ENCODE measurements around the gene NPAS2. TPM values are rescaled to one million over a fixed set of nuclear protein-coding genes. Genes with fewer than 3 reads are reported as not detected.
A peak's percentile ranks its signal among the peaks of the same experiment; 100 is the strongest.

NPAS2 gene
- total RNA-seq, 4 donors from 2014 or later, result 63.0 to 134 (median 115) TPM

GRCh38 chr2:100998235-100998573, 178.3 kb downstream of the NPAS2 start:
- DNase-seq, result no peak
- in situ Hi-C loops (cut with MboI; ENCODE audit: low pct_ligation_motif_present in 1 of 4, low pct_unique_long_range_greater_than_20kb in 1 of 4, low sequenced_read_pairs in 3 of 4), result loop anchor here in 2 of 4 donors (10.0 to 25.0 kb wide), 2 partner anchors 386 to 393 kb away; no protein-coding TSS in a partner anchor

DNA sequence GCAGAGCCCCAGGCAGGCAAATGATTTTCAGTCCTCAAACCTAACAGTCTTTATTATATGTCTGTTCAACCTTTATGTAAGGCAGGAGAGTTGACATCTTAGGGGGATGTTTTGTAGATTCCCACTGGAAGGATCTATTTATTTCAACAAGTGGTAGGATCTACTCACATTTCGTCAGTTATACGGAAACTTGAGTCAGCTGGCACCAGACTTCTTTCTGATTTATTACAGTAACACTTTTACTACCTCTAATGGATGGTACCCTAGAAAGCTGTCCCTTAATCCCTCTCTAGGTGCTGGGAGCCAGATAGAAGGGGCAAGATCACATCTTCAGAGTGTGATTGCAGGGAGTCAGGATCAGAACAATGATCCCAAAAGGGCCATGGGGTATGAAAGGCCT, 180.1 kb downstream of the NPAS2 start:
- peaks cover 0 to 13% (median 5%) of the 10 kb centered on the region in 4 donors for H3K36me3 ChIP-seq
- intact Hi-C loops (cut with DNase I; ENCODE audit: low total_unique reads), result no loop called here
- WGBS, 2 donors (ENCODE audit: low coverage in 1 of 2), result 64 to 89% methylated on average over 2 of the region's 2 CpGs
- no peaks in the 10 kb centered on the region for H3K9me3 ChIP-seq
- TF ChIP-seq POLR2AphosphoS5 (IDR thresholded peaks at IDR 0.05) (no peak), POLR2A (IDR thresholded peaks at IDR 0.05) (no peak), EP300 (IDR thresholded peaks at IDR 0.05; ENCODE audit: low read depth) (no peak)
- TF ChIP-seq, protein P1, sequence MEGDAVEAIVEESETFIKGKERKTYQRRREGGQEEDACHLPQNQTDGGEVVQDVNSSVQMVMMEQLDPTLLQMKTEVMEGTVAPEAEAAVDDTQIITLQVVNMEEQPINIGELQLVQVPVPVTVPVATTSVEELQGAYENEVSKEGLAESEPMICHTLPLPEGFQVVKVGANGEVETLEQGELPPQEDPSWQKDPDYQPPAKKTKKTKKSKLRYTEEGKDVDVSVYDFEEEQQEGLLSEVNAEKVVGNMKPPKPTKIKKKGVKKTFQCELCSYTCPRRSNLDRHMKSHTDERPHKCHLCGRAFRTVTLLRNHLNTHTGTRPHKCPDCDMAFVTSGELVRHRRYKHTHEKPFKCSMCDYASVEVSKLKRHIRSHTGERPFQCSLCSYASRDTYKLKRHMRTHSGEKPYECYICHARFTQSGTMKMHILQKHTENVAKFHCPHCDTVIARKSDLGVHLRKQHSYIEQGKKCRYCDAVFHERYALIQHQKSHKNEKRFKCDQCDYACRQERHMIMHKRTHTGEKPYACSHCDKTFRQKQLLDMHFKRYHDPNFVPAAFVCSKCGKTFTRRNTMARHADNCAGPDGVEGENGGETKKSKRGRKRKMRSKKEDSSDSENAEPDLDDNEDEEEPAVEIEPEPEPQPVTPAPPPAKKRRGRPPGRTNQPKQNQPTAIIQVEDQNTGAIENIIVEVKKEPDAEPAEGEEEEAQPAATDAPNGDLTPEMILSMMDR (IDR thresholded peaks at IDR 0.05), result no peak
- no peak overlapping the region for H3K27ac ChIP-seq
- peaks cover 9 to 26% (median 20%) of the 10 kb centered on the region in 4 donors for H3K4me1 ChIP-seq
- H3K4me3 ChIP-seq, result no peak overlapping the region
- no peaks in the 10 kb centered on the region for H3K27me3 ChIP-seq
- DNase-seq, result no peak
- in situ Hi-C loops (cut with MboI; ENCODE audit: low pct_ligation_motif_present in 1 of 4, low pct_unique_long_range_greater_than_20kb in 1 of 4, low sequenced_read_pairs in 3 of 4), result loop anchor here (10.0 to 25.0 kb wide), 3 partner anchors 212 to 395 kb away; no protein-coding TSS in a partner anchor

More at GRCh38 chr2:100998235-100998573, 178.3 kb downstream of the NPAS2 start:
- no peaks in the 10 kb centered on the region for H3K27me3 ChIP-seq
- peaks cover 1 to 10% (median 8%) of the 10 kb centered on the region in 4 donors for H3K4me1 ChIP-seq
- no peaks in the 10 kb centered on the region for H3K9me3 ChIP-seq
- no peak for TF ChIP-seq POLR2A (IDR thresholded peaks at IDR 0.05)
- TF ChIP-seq EP300 (IDR thresholded peaks at IDR 0.05; ENCODE audit: low read depth), result no peak
- TF ChIP-seq, protein P1 (IDR thresholded peaks at IDR 0.05), result no peak
- peak in 1 of 3 donors; percentile 10 for TF ChIP-seq POLR2AphosphoS5 (IDR thresholded peaks at IDR 0.05)
- no peak overlapping the region for H3K4me3 ChIP-seq
- H3K36me3 ChIP-seq, result peaks cover 0 to 4% (median 2%) of the 10 kb centered on the region in 4 donors
- intact Hi-C loops (cut with DNase I; ENCODE audit: low total_unique reads), result no loop called here
- no peak overlapping the region for H3K27ac ChIP-seq
- 64 to 71% methylated on average over 6 of the region's 6 CpGs for WGBS, 2 donors (ENCODE audit: low coverage in 1 of 2)

DNA sequence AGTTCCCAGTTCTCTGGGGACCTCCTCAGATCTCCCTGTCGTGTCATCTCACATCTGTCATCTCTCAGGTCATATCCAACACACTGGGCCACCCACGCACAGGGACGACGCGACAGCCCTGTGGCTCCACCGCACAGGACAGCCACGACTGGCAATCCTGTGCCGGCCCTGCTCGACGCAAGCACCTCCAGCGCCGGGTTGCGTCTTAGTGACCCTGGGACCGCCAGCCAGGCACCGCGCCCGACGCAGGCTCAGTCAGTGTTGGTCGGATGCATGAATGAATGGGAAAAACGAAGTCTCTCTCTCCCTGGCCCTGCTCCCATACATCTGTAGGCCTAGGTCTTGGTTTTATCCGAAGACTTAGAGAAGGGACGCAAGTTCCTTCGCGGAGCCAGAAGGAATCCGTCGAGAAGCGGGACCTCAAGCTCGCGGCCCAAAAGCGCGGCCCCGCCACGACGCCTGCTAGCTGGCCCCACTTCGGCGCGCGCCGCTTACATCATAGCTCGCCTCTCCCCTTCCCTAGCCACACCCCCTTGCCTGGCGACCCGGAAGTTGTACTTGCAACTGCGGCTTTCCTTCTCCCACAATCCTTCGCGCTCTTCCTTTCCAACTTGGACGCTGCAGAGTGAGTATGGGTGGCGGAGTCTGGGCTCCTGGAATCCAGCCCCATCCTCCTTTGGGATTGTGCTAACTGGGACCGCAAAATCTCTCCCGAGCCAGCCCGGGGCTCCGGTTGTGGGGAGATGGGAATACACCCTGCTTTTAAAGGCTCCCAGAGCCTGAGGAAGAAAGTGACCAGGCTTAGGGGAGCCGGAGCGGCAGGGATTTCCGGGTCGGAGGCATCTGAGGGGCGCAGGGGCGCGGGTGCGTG, 182.0 kb downstream of the NPAS2 start, which contains the start of gene RPL31:
Gene RPL31 (plus strand): TSS at position 599 of the 871 bp plus-strand sequence. CDS start 413 bp downstream, outside the sequence.
- H3K4me1 ChIP-seq, result peaks cover 9 to 34% (median 20%) of the 10 kb centered on the region in 4 donors
- peak; percentile 98 for DNase-seq
- TF ChIP-seq EP300 (IDR thresholded peaks at IDR 0.05; ENCODE audit: low read depth), result no peak
- TF ChIP-seq POLR2A (IDR thresholded peaks at IDR 0.05), result peak; percentile 91
- peak; percentile 92 to 97 (median 94) for TF ChIP-seq POLR2AphosphoS5 (IDR thresholded peaks at IDR 0.05)
- TF ChIP-seq, protein P1 (IDR thresholded peaks at IDR 0.05), result no peak
- 0 to 11% methylated on average over 17 to 57 of the region's 59 CpGs for WGBS, 2 donors (ENCODE audit: low coverage in 1 of 2)
- H3K36me3 ChIP-seq, result peaks cover 0 to 30% (median 14%) of the 10 kb centered on the region in 4 donors
- no peaks in the 10 kb centered on the region for H3K9me3 ChIP-seq
- H3K27ac ChIP-seq, result peak within 1 kb of the TSS; percentile 87 to 89 (median 89)
- H3K27me3 ChIP-seq, result no peaks in the 10 kb centered on the region
- intact Hi-C loops (cut with DNase I; ENCODE audit: low total_unique reads) (no loop called here), in situ Hi-C loops (cut with MboI; ENCODE audit: low pct_ligation_motif_present in 1 of 4, low pct_unique_long_range_greater_than_20kb in 1 of 4, low sequenced_read_pairs in 3 of 4) (loop anchor here in 2 of 4 donors (25.0 kb wide), 1 partner anchor 210 kb away; no protein-coding TSS in a partner anchor)
- peak within 1 kb of the TSS; percentile 58 to 74 (median 64) for H3K4me3 ChIP-seq

All from transverse colon (tissue), 4 donors.